ENCODE measurements around the gene PKD1.

- TF ChIP-seq POLR2A (IDR thresholded peaks at IDR 0.05; ENCODE audit: low read length) (no peak), GATA1 (IDR thresholded peaks at IDR 0.05; ENCODE audit: low read depth, low read length) (no peak)
Observed at GRCh38 chr16:2155977-2156848, 20.5 kb upstream of the PKD1 start.
